Inferior parietal cortex (tissue), 1 donor: ENCODE results near the gene HAP1.
"Not testable (repeated sequence)": the region's sequence is repeated elsewhere in the genome, so short reads cannot be mapped to it uniquely, and the experiment has no call there.

Experiments used
- DNase-seq: peaks from one replicate; pipeline ENCODE4 v3.0.0-alpha.2; 2016; ENCODE audit errors: extremely low spot score

The HAP1 gene

GRCh38 chr17:41734139-41734948, at the start of gene HAP1:
TSS of gene HAP1 (minus strand) at chr17:41734643. CDS start at chr17:41734634, 9 bp downstream.
- DNase-seq, result peak; percentile 6

- no peak for DNase-seq
Observed at GRCh38 chr17:41782142-41782541, 47.7 kb upstream of the HAP1 start.

- DNase-seq, result no peak
Observed at GRCh38 chr17:41781404-41782110, 47.1 kb upstream of the HAP1 start.

GRCh38 chr17:41779954-41780353, 45.5 kb upstream of the HAP1 start:
- no peak for DNase-seq

GRCh38 chr17:41777574-41778188, 43.2 kb upstream of the HAP1 start:
- no peak for DNase-seq

- no peak for DNase-seq
Observed at GRCh38 chr17:41777157-41777573, 42.7 kb upstream of the HAP1 start.

GRCh38 chr17:41776262-41776900, 41.9 kb upstream of the HAP1 start:
- DNase-seq, result not testable (repeated sequence)

GRCh38 chr17:41775394-41776226, 41.2 kb upstream of the HAP1 start:
- DNase-seq, result peak; percentile 60

- no peak for DNase-seq
Observed at GRCh38 chr17:41773731-41774193, 39.3 kb upstream of the HAP1 start.

- DNase-seq, result no peak
Observed at GRCh38 chr17:41773190-41773588, 38.7 kb upstream of the HAP1 start.

GRCh38 chr17:41772586-41773189, 38.2 kb upstream of the HAP1 start:
- DNase-seq, result no peak

- DNase-seq, result no peak
Observed at GRCh38 chr17:41772218-41772585, 37.8 kb upstream of the HAP1 start.

GRCh38 chr17:41771389-41772206, 37.2 kb upstream of the HAP1 start:
- no peak for DNase-seq

GRCh38 chr17:41769985-41770384, 35.5 kb upstream of the HAP1 start:
- no peak for DNase-seq

GRCh38 chr17:41769346-41769862, 35.0 kb upstream of the HAP1 start:
- DNase-seq, result no peak

GRCh38 chr17:41768682-41769288, 34.3 kb upstream of the HAP1 start:
- no peak for DNase-seq

- no peak for DNase-seq
Observed at GRCh38 chr17:41767324-41768042, 33.0 kb upstream of the HAP1 start.

- no peak for DNase-seq
Observed at GRCh38 chr17:41766135-41766534, 31.7 kb upstream of the HAP1 start.

- DNase-seq, result no peak
Observed at GRCh38 chr17:41763327-41763726, 28.9 kb upstream of the HAP1 start.
